Chondrocyte (in vitro differentiated cells): Measurements from ENCODE around the gene E2F4. TPM values are rescaled to one million over a fixed set of nuclear protein-coding genes. Genes with fewer than 3 reads are reported as not detected.

Experiments
- DNase-seq: peaks from one replicate; pipeline ENCODE4 v3.0.0; 2021; ENCODE audit warnings: mixed read lengths, low spot score
- H3K27ac Mint-ChIP-seq: one replicate; pipeline ENCODE4 v1.8.0; 2021; ENCODE audit warnings: mild to moderate bottlenecking, moderate library complexity, mixed read lengths; ENCODE audit not compliant: unreplicated experiment
- H3K27me3 Mint-ChIP-seq: 2 replicates; pipeline ENCODE4 v1.8.0; 2021; ENCODE audit warnings: low read depth, mixed read lengths
- H3K36me3 Mint-ChIP-seq: 2 replicates; pipeline ENCODE4 v1.8.0; 2021; ENCODE audit warnings: low read depth, mixed read lengths
- H3K4me1 Mint-ChIP-seq: 2 replicates; pipeline ENCODE4 v1.8.0; 2021; ENCODE audit warnings: low read depth, mild to moderate bottlenecking, mixed read lengths
- H3K4me3 Mint-ChIP-seq: one replicate; pipeline ENCODE4 v1.8.0; 2021; ENCODE audit warnings: mild to moderate bottlenecking, moderate library complexity, mixed read lengths; ENCODE audit not compliant: unreplicated experiment
- H3K9me3 Mint-ChIP-seq: 2 replicates; pipeline ENCODE4 v1.8.0; 2021; ENCODE audit warnings: low read depth, mixed read lengths
- total RNA-seq: library from RNA; stranded (reverse); gene quantifications from 3 replicates; pipeline ENCODE4 v1.2.1, GENCODE V29; 2021
- TF ChIP-seq, protein P1 (sequence below): fragments of 200-600 bp; sonication (generic); IDR thresholded peaks from 2 replicates; pipeline ENCODE4 v1.5.0; 2021; ENCODE audit warnings: antibody characterized with exemption, mild to moderate bottlenecking, moderate library complexity

The E2F4 gene
- total RNA-seq, 1 donor from 2014 or later: 33.4 TPM

DNA sequence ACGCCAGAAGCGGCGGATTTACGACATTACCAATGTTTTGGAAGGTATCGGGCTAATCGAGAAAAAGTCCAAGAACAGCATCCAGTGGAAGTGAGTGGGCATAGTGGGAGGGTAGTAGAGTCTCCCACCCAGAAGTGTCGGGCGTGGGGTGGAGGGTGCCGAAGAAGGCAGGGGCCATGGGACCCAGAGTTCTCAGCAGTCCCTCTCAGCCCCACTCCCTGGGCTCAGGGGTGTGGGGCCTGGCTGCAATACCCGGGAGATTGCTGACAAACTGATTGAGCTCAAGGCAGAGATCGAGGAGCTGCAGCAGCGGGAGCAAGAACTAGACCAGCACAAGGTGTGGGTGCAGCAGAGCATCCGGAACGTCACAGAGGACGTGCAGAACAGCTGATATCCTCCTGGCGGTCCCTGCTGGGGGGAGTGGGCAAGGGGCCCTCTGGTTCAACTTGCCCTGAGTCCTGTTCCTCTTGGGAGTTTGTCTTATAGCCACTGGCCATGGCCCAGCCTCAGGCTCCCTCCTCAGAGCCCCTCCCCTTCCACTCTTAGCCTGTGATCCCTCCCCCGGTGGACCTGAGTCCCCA lies 916 bp downstream of the E2F4 start:
- Mint-ChIP-seq H3K27me3 (no peaks in the 10 kb centered on the region), H3K9me3 (no peaks in the 10 kb centered on the region), H3K4me1 (peaks cover 32% of the 10 kb centered on the region), H3K4me3 (peak overlapping the region; percentile 87), H3K27ac (peak overlapping the region; percentile 79), H3K36me3 (peaks cover 21% of the 10 kb centered on the region)
- TF ChIP-seq, protein P1, sequence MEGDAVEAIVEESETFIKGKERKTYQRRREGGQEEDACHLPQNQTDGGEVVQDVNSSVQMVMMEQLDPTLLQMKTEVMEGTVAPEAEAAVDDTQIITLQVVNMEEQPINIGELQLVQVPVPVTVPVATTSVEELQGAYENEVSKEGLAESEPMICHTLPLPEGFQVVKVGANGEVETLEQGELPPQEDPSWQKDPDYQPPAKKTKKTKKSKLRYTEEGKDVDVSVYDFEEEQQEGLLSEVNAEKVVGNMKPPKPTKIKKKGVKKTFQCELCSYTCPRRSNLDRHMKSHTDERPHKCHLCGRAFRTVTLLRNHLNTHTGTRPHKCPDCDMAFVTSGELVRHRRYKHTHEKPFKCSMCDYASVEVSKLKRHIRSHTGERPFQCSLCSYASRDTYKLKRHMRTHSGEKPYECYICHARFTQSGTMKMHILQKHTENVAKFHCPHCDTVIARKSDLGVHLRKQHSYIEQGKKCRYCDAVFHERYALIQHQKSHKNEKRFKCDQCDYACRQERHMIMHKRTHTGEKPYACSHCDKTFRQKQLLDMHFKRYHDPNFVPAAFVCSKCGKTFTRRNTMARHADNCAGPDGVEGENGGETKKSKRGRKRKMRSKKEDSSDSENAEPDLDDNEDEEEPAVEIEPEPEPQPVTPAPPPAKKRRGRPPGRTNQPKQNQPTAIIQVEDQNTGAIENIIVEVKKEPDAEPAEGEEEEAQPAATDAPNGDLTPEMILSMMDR: no peak
- DNase-seq: no peak

DNA sequence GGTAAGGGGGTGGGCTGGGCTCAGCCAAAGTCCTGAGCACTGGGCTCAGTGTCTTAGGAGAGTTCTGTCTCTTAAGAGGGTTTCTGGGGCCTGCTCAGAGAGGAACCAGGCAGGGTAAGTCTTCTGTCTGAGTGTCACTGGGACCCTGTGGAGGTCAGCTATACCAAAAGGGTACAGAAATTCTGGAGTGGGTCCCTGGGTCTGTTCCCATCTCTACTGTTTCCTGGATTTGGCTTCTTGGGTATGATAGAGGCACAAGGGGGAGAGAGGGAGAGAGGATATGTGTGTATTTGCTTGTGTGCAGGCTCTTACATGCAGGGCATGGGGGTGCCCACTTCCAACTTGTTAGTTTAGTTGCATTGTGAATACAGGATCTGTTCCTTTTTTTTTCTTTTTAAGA lies 1.6 kb downstream of the E2F4 start:
- Mint-ChIP-seq H3K36me3 (peaks cover 25% of the 10 kb centered on the region), H3K27ac (peak overlapping the region; percentile 45), H3K4me3 (peak overlapping the region; percentile 87), H3K9me3 (no peaks in the 10 kb centered on the region), H3K27me3 (no peaks in the 10 kb centered on the region), H3K4me1 (peaks cover 36% of the 10 kb centered on the region)
- DNase-seq: no peak
- TF ChIP-seq, protein P1: no peak

DNA sequence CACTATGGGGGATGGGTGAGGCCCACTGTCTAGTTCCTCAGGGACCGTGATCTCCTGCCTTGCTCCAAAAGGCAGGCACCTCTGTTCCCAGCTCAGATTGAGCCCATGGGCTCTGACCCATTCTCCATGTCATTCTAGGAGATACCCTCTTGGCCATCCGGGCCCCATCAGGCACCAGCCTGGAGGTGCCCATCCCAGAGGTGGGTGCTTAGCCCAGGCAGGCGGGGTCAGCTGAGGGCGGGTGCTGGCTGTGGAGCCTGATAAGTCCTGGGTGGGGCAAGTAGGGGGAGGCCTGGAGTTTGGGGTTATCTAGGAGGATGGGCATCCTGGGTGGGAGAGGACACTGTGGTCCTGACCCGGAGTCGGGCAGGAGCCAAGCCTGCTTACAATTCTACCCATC lies 2.3 kb downstream of the E2F4 start:
- H3K36me3 Mint-ChIP-seq: peaks cover 25% of the 10 kb centered on the region
- peak overlapping the region; percentile 87 for H3K4me3 Mint-ChIP-seq
- DNase-seq: no peak
- TF ChIP-seq, protein P1: no peak
- H3K4me1 Mint-ChIP-seq: peaks cover 36% of the 10 kb centered on the region
- no peaks in the 10 kb centered on the region for H3K9me3 Mint-ChIP-seq
- H3K27me3 Mint-ChIP-seq: no peaks in the 10 kb centered on the region
- peak overlapping the region; percentile 17 for H3K27ac Mint-ChIP-seq

DNA sequence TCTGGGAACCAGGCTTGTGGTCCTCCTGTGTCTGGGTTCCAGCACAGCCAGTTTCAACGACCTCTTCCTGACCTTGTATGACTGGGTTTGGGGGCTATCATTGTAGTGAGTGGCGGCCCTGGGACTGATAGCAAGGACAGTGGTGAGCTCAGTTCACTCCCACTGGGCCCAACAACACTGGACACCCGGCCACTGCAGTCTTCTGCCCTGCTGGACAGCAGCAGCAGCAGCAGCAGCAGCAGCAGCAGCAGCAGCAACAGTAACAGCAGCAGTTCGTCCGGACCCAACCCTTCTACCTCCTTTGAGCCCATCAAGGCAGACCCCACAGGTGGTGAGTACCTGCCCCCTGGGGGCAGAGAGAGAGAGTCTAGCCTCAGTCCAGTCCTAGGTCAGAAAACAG lies 3.7 kb downstream of the E2F4 start:
- peaks cover 25% of the 10 kb centered on the region for H3K36me3 Mint-ChIP-seq
- DNase-seq: peak; percentile 69
- H3K9me3 Mint-ChIP-seq: no peaks in the 10 kb centered on the region
- H3K27me3 Mint-ChIP-seq: no peaks in the 10 kb centered on the region
- H3K4me1 Mint-ChIP-seq: peaks cover 36% of the 10 kb centered on the region
- no peak overlapping the region for H3K27ac Mint-ChIP-seq
- H3K4me3 Mint-ChIP-seq: no peak overlapping the region
- TF ChIP-seq, protein P1: no peak

DNA sequence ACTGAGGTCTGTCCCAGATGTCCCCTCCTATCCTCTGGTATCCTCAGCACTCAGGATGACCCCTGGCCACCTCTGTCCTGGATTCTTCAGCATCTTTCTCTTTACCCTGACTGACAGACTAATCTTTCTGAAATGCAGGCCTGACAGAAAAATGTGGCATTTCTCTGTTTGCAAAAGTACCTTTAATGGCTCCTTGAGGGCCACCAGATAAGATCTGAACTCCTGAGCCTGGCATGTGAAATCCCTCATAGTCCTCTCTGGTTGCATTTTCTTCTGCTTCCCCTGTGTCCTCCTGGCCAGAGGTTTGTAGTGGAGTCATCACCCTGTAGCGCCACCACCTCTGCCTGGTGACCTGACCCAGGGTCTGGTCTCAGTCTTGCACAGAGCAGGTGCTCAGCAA lies 4.9 kb downstream of the E2F4 start:
- Mint-ChIP-seq H3K36me3 (peaks cover 25% of the 10 kb centered on the region), H3K9me3 (no peaks in the 10 kb centered on the region), H3K27me3 (no peaks in the 10 kb centered on the region), H3K4me1 (peaks cover 29% of the 10 kb centered on the region), H3K27ac (no peak overlapping the region), H3K4me3 (no peak overlapping the region)
- TF ChIP-seq, protein P1: no peak
- no peak for DNase-seq
